Stimulated activated CD8-positive, alpha-beta memory T cell treated with anti-CD3 and anti-CD28 coated beads, Interleukin-7, amount 100 ng/mL, for 24 hours (primary cell): ENCODE data around the gene PBRM1.

Experiments used
- DNase-seq: peaks from one replicate; pipeline ENCODE4 v3.0.0-alpha.2; 2020; ENCODE audit warnings: low read depth

PBRM1 gene

DNA sequence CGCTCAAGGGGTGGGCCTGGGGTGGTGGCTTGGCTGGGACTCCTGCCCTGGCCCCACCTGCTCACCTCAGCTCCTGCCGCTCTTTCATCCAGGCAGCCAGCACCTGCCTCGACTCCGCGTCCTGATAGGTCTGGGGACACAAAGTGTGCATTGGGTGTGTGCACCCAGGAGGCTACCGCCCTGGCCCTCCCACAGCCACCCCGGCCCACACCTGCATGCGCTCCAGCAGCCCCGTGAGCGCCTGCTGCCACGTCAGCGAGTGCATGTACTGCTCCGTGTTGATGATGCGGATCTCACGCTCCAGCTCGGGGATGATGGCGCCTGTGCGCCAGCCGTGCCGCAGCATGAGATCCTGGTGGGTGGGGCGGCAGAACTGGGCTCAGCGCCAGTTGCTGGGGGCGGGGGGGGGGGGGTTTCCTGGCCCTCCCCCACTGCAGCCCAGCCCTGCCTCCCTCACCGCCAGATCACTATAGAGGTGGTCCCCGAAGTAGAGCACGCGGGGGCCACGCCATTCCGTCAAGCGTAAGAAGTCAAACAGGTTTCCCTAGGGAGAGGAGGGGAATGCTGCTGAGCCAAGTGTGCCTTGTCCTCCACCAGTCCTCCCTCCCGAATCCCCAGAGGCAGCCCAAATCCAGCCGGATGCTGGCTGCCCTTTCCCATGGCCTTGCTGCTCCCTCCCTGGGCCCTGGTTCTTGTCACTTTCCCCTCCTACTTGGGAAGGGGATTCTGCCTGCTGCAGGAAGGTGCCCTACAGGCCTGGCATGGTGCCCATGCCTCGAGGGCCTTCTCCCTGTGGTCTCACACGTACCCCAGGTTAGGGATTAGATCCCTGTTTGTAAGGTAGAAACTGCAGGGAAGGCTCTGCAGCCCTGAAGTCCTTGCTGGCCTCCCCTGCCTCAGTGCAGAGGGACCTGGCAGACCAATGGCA lies 160.7 kb downstream of the PBRM1 start:
- DNase-seq = no peak

GRCh38 chr3:52524258-52524751 lies 161.4 kb downstream of the PBRM1 start:
- no peak for DNase-seq

DNA sequence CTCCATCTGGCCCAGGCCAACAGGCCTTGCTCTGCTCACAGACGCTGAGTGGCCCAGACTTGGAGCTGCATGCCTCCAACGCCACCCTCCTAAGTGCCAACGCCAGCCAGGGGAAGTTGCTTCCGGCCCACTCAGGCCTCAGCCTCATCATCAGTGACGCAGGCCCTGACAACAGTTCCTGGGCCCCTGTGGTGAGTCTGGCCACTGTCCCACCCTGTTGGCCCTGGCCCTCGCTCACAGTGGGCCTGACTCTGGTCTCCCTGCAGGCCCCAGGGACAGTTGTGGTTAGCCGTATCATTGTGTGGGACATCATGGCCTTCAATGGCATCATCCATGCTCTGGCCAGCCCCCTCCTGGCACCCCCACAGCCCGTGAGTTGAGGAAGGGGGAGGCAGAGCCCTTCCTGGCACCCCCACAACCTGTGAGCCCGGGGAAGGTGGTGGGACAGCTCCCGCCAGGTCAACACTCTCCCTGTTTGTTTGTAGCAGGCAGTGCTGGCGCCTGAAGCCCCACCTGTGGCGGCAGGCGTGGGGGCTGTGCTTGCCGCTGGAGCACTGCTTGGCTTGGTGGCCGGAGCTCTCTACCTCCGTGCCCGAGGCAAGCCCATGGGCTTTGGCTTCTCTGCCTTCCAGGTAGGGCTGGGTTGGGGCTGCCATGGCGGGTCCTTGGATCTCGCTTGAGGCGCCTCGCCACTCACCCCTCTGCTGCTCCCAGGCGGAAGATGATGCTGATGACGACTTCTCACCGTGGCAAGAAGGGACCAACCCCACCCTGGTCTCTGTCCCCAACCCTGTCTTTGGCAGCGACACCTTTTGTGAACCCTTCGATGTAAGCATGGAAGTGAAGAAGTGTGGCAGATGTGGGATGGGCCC lies 162.1 kb downstream of the PBRM1 start:
- DNase-seq = no peak

- DNase-seq = no peak
Measured at GRCh38 chr3:52522651-52523251, 163.0 kb downstream of the PBRM1 start.

DNA sequence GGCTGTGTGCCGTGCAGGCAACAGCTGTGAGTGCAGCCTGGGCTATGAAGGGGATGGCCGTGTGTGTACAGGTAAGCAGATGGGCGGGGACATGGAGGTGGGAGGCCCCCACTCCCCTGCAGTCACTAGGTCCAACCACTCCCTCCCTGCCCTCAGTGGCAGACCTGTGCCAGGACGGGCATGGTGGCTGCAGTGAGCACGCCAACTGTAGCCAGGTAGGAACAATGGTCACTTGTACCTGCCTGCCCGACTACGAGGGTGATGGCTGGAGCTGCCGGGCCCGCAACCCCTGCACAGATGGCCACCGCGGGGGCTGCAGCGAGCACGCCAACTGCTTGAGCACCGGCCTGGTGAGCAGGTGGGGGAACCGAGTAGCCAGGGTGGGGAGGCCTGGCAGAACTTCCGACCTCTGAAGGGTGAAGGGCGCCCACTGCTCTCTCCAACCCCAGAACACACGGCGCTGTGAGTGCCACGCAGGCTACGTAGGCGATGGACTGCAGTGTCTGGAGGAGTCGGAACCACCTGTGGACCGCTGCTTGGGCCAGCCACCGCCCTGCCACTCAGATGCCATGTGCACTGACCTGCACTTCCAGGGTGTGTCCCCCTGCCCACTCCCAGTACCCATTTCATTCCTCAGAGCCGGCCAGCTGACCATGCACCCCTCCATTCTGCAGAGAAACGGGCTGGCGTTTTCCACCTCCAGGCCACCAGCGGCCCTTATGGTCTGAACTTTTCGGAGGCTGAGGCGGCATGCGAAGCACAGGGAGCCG lies 163.6 kb downstream of the PBRM1 start:
- DNase-seq = no peak

GRCh38 chr3:52521488-52521824 lies 164.3 kb downstream of the PBRM1 start:
- no peak for DNase-seq

- no peak for DNase-seq
Measured at GRCh38 chr3:52520716-52521487, 164.8 kb downstream of the PBRM1 start.

GRCh38 chr3:52520141-52520667 lies 165.5 kb downstream of the PBRM1 start:
- no peak for DNase-seq

- DNase-seq = no peak
Measured at GRCh38 chr3:52519445-52520140, 166.1 kb downstream of the PBRM1 start.

- DNase-seq = no peak
Measured at GRCh38 chr3:52518723-52519444, 166.8 kb downstream of the PBRM1 start.

DNA sequence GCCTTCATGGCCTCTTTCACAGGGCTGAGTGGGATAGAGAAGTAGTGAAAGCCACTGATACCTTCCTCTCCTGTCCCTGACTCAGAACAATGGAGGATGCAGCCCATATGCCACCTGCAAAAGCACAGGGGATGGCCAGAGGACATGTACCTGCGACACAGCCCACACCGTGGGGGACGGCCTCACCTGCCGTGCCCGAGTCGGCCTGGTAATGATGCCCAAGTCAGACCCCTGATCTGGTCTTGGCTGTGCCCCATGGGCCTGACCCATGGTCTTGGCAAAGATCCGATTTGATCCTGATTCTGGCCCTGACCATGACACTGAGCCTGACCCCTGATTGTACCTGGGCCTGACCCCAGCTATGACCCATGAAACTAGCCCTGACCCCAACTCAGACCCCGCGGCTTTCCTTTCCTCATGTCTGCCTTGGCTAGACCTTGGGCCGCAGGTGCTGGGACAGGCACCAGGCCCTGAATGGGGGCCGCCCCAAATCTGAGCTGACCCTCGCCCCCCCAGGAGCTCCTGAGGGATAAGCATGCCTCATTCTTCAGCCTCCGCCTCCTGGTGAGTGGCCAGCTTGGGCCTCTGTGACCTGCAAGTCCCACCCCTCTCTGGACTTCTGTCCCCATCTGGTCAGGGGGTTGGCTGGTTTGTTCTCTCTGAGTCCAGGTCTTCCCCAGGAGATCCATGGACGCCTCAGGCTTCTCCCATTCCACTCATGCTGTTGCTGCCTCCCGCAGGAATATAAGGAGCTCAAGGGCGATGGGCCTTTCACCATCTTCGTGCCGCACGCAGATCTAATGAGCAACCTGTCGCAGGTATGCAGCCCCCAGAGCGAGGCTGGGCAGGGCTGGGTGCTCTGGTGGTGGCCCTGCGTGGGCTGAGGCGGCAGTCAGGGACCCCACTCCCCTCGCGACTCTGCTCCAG lies 167.7 kb downstream of the PBRM1 start:
- DNase-seq = no peak

GRCh38 chr3:52516509-52517195 lies 169.1 kb downstream of the PBRM1 start:
- no peak for DNase-seq

DNA sequence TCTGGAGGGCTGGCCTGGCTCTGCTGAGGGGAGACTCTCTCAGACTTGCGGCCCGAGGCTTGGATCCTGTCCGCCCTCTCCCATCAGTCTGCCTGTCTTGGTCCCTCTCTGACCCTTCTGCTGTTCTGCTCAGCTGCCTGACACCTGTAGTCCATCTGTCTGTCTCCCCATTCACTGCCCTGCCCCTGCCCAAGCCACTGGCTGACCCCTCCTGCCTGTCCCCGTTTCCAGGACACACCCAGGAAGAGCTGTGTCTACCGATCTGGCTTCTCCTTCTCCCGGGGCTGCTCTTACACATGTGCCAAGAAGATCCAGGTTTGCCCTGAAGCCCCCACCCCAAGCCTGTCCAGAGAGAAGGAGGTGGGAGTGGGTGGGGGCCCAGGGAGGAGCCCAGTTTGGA lies 170.5 kb downstream of the PBRM1 start:
- DNase-seq = no peak

- DNase-seq = no peak
Measured at GRCh38 chr3:52514576-52514975, 171.1 kb downstream of the PBRM1 start.

GRCh38 chr3:52513281-52513680 lies 172.4 kb downstream of the PBRM1 start:
- DNase-seq = no peak

DNA sequence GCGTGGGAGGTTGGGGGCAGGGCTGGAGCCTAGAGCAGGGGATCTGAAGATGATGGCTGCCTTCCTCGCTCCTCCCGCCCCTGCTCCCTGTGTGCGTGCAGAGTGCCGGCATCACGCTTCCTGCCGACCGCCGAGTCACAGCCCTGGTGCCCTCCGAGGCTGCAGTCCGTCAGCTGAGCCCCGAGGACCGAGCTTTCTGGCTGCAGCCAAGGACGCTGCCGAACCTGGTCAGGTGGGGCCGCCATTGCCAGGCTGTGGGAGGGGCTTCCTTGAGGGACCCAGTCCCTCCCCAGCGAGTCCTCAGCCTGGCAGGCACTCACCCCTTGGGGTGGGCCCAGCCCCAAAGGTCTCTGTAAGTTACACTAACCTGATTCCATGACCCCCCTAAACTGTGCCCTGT lies 173.0 kb downstream of the PBRM1 start:
- DNase-seq = no peak

DNA sequence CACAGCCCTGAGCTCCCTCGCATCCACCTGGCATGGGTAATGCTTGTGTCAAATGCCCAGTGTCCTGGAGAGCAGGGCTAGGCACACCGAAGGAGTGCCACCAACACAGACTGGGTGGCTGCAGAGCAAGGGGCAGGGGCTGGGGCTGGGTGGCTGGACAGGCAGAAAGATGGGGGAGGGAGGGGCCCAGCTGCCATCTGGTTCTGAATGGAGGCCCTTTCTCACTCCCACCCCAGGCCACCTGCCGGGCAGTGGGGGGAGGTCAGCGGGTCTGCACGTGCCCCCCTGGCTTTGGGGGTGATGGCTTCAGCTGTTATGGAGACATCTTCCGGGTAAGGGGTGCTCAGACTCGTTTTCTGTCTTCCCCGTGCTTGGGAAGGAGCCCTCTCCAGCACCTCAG lies 173.6 kb downstream of the PBRM1 start:
- DNase-seq = no peak

GRCh38 chr3:52511509-52511908 lies 174.2 kb downstream of the PBRM1 start:
- no peak for DNase-seq
